ENCODE data around the gene RHOG.

GRCh38 chr11:3859373-3859881, 18.7 kb upstream of the RHOG start:
- no peak for TF ChIP-seq EP300 (IDR thresholded peaks at IDR 0.05)
- TF ChIP-seq CTCF (IDR thresholded peaks at IDR 0.05): no peak
- no peak for TF ChIP-seq POLR2AphosphoS5 (IDR thresholded peaks at IDR 0.05)
- no peak for TF ChIP-seq POLR2A (IDR thresholded peaks at IDR 0.05)

Data from stomach (tissue), 4 donors.